Right cardiac atrium (tissue), 5 donors: ENCODE data around the gene ISCA2. TPM values are rescaled to one million over a fixed set of nuclear protein-coding genes. Genes with fewer than 3 reads are reported as not detected.
"Not testable (repeated sequence)": the region's sequence is repeated elsewhere in the genome, so short reads cannot be mapped to it uniquely, and the experiment has no call there.

Experiments used
- ATAC-seq, 2 donors: fragments of 200-7000 bp; cut with Tn5 transposase; one replicate each; pipeline versions ENCODE4 v1.8.0 to v1.9.1; 2020; ENCODE audit warnings: moderate library complexity in 2 of 2, mild to moderate bottlenecking in 1 of 2
- DNase-seq, 3 donors: peaks; one replicate each; pipeline ENCODE4 v3.0.0-alpha.2; 2020
- H3K27ac ChIP-seq: one replicate; pipeline ENCODE4 v1.5.1; 2013; ENCODE audit warnings: mild to moderate bottlenecking, low read length, control low read depth, moderate library complexity
- H3K27me3 ChIP-seq: one replicate; pipeline ENCODE4 v1.6.1; 2013; ENCODE audit not compliant: control insufficient read depth, insufficient read depth
- H3K4me1 ChIP-seq: one replicate; pipeline ENCODE4 v1.6.1; 2013; ENCODE audit warnings: low read length; ENCODE audit not compliant: control insufficient read depth, insufficient read depth
- H3K4me3 ChIP-seq: one replicate; pipeline ENCODE4 v1.5.1; 2013; ENCODE audit warnings: low read length, control low read depth
- H3K9me3 ChIP-seq: one replicate; pipeline ENCODE4 v1.6.1; 2013; ENCODE audit warnings: low read length; ENCODE audit not compliant: control insufficient read depth
- WGBS: extraction: QIAGEN DNeasy Blood & Tissue Kit; methylation state at CpG from one replicate; pipeline ENCODE4 v1.1.7; 2013; 5-methylcytosine and 5-hydroxymethylcytosine counted together
- intact Hi-C, 4 donors: fragments of 100-400 bp; cut with DNase I; formaldehyde crosslinking; loops; one replicate each; pipeline versions ENCODE4 v1.11.0 to v1.14.0; 2022 to 2023
- polyA plus RNA-seq: library from polyadenylated mRNA; stranded (reverse); fragments of 200-250 nt; gene quantifications from one replicate; pipeline ENCODE4 v1.2.3, GENCODE V29; 2013
- total RNA-seq, 4 donors: library from RNA; stranded (reverse); fragmentation: NEBNext Ultra II Directional; extraction: Animal tissue kit (Norgen Biotek cat#: 25700); gene quantifications; one replicate each; pipeline ENCODE4 v1.2.1, GENCODE V29; 2021
- donor health status: healthy with polysubstance abuse.
- donor health status: DM: no; HTN: yes; CAD: no.
- donor health status: DM: no; HTN: no; CAD: no.
- donor health status: DM: no; HTN: yes; CAD: no; lungs with severe emphysema.
- donor health status: DM: yes; HTN: yes; CAD: no.

Gene ISCA2
- total and polyA plus RNA-seq, 5 donors = 29.2 to 45.1 (median 35.3) TPM

DNA sequence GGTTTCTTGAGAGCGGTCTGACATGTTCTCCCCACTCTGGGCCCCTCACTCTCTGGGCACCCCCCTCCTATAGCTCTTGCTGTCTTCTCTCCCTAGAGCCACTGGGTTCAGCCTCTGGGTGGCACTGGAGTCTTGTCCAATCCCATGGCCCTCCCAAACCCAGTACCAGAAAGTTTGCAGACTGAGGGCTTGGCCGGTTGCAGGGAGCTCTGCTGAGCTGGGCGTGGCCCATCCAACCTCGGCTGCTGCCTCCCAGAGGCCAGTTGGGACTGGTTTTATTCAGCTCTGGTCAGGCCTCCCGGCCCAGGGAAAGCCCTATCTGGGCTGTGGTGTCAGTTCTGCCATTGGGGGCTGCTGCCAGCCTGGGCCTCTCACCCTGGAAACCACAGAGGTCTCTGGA is 37.9 kb downstream of the ISCA2 start:
- intact Hi-C loops = no loop called here
- no peaks in the 10 kb centered on the region for H3K4me1 ChIP-seq
- no peaks in the 10 kb centered on the region for H3K27me3 ChIP-seq
- no peak overlapping the region for H3K4me3 ChIP-seq
- 47% methylated on average over 5 of the region's 5 CpGs for WGBS
- ATAC-seq = peak; percentile 63 to 69
- no peaks in the 10 kb centered on the region for H3K9me3 ChIP-seq
- DNase-seq = peak; percentile 43 to 75 (median 67)
- no peak overlapping the region for H3K27ac ChIP-seq

DNA sequence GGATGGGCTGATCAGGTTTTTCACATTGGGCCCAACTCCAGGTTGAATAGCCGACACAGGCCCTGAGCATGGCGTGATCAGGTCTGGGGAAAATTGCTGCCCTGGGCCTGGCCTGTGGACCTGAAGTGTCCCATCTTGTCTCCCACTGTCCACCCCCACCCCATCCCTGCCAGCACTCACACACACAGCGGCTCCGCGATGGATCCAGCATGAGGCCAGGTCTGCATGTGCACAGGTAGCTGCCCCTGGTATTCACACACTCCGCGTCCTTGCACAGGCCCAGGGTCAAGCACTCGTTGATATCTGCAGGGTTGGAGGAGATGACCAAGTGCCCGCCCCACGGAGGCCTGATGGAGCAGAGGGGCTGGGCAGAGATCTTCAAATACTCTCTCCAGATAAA is 38.7 kb downstream of the ISCA2 start:
- peak in 1 of 3 donors; percentile 37 for DNase-seq
- 90% methylated on average over 10 of the region's 10 CpGs for WGBS
- Histone ChIP-seq H3K27me3 (no peaks in the 10 kb centered on the region), H3K4me1 (no peaks in the 10 kb centered on the region), H3K9me3 (no peaks in the 10 kb centered on the region), H3K27ac (no peak overlapping the region), H3K4me3 (no peak overlapping the region)
- ATAC-seq = no peak
- intact Hi-C loops = no loop called here

- no peaks in the 10 kb centered on the region for H3K9me3 ChIP-seq
- H3K27me3 ChIP-seq = no peaks in the 10 kb centered on the region
- H3K4me3 ChIP-seq = no peak overlapping the region
- H3K4me1 ChIP-seq = no peaks in the 10 kb centered on the region
- 72% methylated on average over 7 of the region's 7 CpGs for WGBS
- H3K27ac ChIP-seq = no peak overlapping the region
- DNase-seq (no peak), ATAC-seq (no peak)
- intact Hi-C loops = no loop called here
These were observed 40.0 kb downstream of the ISCA2 start for GRCh38 chr14:74533576-74533975.

DNA sequence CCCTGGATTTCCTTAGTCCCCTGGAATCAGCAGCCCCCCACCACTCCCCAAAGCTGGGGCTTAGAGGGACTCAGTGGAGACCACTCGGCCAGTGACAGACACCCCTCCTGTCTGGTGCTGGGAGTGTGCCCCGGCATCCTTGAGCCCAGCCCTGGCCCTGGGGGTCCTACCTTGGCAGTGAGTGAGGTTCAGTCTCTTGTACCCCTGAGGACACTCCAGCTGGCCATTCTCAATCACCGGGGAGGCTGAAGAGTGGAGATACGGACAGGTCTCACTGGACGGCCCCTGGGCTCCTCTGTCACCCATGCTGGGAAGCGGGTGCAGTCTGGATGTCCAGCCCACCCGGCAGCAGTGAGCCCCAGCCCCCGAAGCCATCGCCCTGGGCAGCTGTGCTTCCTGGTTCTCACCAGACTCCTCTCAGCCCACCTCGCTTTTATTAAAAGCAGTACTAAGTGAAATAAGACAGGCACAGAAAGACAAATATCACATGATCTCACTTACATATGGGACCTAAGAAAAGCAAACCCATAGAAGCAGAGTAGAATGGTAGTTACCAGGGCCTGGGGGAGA is 42.3 kb downstream of the ISCA2 start:
- no peak for ATAC-seq
- no peaks in the 10 kb centered on the region for H3K27me3 ChIP-seq
- H3K4me1 ChIP-seq = no peaks in the 10 kb centered on the region
- no peak overlapping the region for H3K27ac ChIP-seq
- 78% methylated on average over 10 of the region's 10 CpGs for WGBS
- intact Hi-C loops = no loop called here
- H3K4me3 ChIP-seq = no peak overlapping the region
- H3K9me3 ChIP-seq = no peaks in the 10 kb centered on the region
- DNase-seq = peak in 1 of 3 donors; percentile 29

GRCh38 chr14:74536336-74536735 is 42.8 kb downstream of the ISCA2 start:
- WGBS = 93% methylated on average over 3 of the region's 3 CpGs
- ATAC-seq, H3K27ac ChIP-seq, DNase-seq, H3K4me3 ChIP-seq, H3K9me3 ChIP-seq, H3K27me3 ChIP-seq, H3K4me1 ChIP-seq, intact Hi-C loops: not testable (repeated sequence)

- Histone ChIP-seq H3K27ac (no peak overlapping the region), H3K9me3 (no peaks in the 10 kb centered on the region), H3K4me1 (no peaks in the 10 kb centered on the region), H3K27me3 (no peaks in the 10 kb centered on the region), H3K4me3 (no peak overlapping the region)
- ATAC-seq (peak in 1 of 2 donors; percentile 37), DNase-seq (no peak)
- intact Hi-C loops = no loop called here
- 83% methylated on average over 11 of the region's 11 CpGs for WGBS
These were observed 45.1 kb downstream of the ISCA2 start for GRCh38 chr14:74538411-74539391.

GRCh38 chr14:74539503-74539902 is 45.9 kb downstream of the ISCA2 start:
- Histone ChIP-seq H3K4me1 (no peaks in the 10 kb centered on the region), H3K27ac (no peak overlapping the region), H3K4me3 (no peak overlapping the region), H3K9me3 (no peaks in the 10 kb centered on the region), H3K27me3 (no peaks in the 10 kb centered on the region)
- WGBS = 68% methylated on average over 4 of the region's 4 CpGs
- no peak for ATAC-seq
- intact Hi-C loops = no loop called here
- no peak for DNase-seq

- 87% methylated on average over 3 of the region's 3 CpGs for WGBS
- no peaks in the 10 kb centered on the region for H3K4me1 ChIP-seq
- no peaks in the 10 kb centered on the region for H3K27me3 ChIP-seq
- no peak overlapping the region for H3K27ac ChIP-seq
- intact Hi-C loops = loop anchor here in 1 of 4 donors (10.0 kb wide), 1 partner anchor 64 kb away; no protein-coding TSS in a partner anchor
- DNase-seq (no peak), ATAC-seq (no peak)
- no peak overlapping the region for H3K4me3 ChIP-seq
- H3K9me3 ChIP-seq = no peaks in the 10 kb centered on the region
These were observed 47.7 kb downstream of the ISCA2 start for GRCh38 chr14:74541225-74541624.

- DNase-seq (no peak), ATAC-seq (peak in 1 of 2 donors; percentile 14)
- WGBS = 85% methylated on average over 10 of the region's 10 CpGs
- Histone ChIP-seq H3K4me1 (no peaks in the 10 kb centered on the region), H3K9me3 (no peaks in the 10 kb centered on the region), H3K4me3 (no peak overlapping the region), H3K27ac (no peak overlapping the region), H3K27me3 (no peaks in the 10 kb centered on the region)
- intact Hi-C loops = loop anchor here in 1 of 4 donors (10.0 kb wide), 1 partner anchor 63 kb away; no protein-coding TSS in a partner anchor
These were observed 48.6 kb downstream of the ISCA2 start for GRCh38 chr14:74542056-74542685.

DNA sequence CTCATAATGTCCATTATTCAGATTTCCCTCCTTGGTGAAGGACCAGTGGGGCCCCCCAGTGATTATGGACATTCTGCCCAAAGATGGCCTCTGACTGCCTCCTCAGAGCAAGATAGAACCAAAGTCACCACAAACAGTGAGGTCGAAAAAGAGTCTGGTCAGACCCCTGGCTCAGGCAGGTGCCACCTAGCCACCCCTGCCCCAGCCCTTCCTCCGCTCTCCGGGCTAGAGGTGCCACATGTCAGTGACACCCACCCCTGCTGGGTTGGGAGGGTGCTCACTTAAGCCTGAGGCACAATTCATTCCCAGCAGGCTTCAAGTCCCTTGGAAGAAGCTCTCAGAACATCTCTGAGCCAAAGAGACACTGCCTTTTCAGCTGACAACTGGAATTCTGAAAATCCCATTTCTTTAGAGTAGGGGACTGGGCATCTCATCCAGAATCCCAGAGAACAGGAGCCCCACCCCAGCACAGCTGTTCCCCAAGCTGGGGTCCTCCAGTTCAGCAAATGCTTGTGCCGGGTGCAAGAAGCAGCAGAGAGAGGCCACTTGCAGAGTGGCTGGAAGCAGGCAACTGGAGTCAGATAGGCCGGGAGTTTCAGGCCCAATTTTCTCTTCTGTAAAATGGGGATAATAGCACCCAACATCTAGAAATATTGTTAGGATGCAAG is 50.3 kb downstream of the ISCA2 start:
- H3K4me1 ChIP-seq = no peaks in the 10 kb centered on the region
- H3K27me3 ChIP-seq = no peaks in the 10 kb centered on the region
- ATAC-seq (no peak), DNase-seq (no peak)
- H3K27ac ChIP-seq = no peak overlapping the region
- WGBS = 93% methylated on average over 5 of the region's 5 CpGs
- intact Hi-C loops = loop anchor here in 1 of 4 donors (10.0 kb wide), 1 partner anchor 61 kb away; no protein-coding TSS in a partner anchor
- H3K9me3 ChIP-seq = no peaks in the 10 kb centered on the region
- H3K4me3 ChIP-seq = no peak overlapping the region
